Colonic mucosa (tissue), 4 donors: ENCODE results near the gene SCAF8. TPM values are rescaled to one million over a fixed set of nuclear protein-coding genes. Genes with fewer than 3 reads are reported as not detected.

ENCODE experiments used
- DNase-seq: peaks from one replicate; pipeline ENCODE4 v3.0.0-alpha.2; 2020
- H3K27ac ChIP-seq: fragments of 200-600 bp; one replicate; pipeline ENCODE4 v1.8.0; 2021
- H3K27me3 ChIP-seq: fragments of 200-600 bp; one replicate; pipeline ENCODE4 v1.8.0; 2021
- H3K36me3 ChIP-seq: fragments of 200-600 bp; one replicate; pipeline ENCODE4 v1.8.0; 2021
- H3K4me1 ChIP-seq: fragments of 200-600 bp; one replicate; pipeline ENCODE4 v1.8.0; 2021; ENCODE audit warnings: mild to moderate bottlenecking
- H3K4me3 ChIP-seq: fragments of 200-600 bp; one replicate; pipeline ENCODE4 v1.8.0; 2021
- H3K9ac ChIP-seq, 2 donors: one replicate each; pipeline ENCODE4 v1.7.0; 2013; ENCODE audit warnings: control low read depth in 2 of 2, low read depth in 2 of 2, low read length in 2 of 2
- H3K9me3 ChIP-seq: fragments of 200-600 bp; one replicate; pipeline ENCODE4 v1.8.0; 2021
- CTCF ChIP-seq: fragments of 200-600 bp; IDR thresholded peaks from one replicate; pipeline ENCODE4 v1.8.0; 2022; ENCODE audit warnings: antibody characterized with exemption, mild to moderate bottlenecking
- intact Hi-C: fragments of 100-400 bp; cut with DNase I; formaldehyde crosslinking; loops from one replicate; pipeline ENCODE4 v1.14.1; 2022
- total RNA-seq, 2 donors: library from RNA; stranded (reverse); fragmentation: NEBNext Ultra II Directional in 1 of 2; extraction: Animal tissue kit (Norgen Biotek cat#: 25700) in 1 of 2; gene quantifications; one replicate each; pipeline ENCODE4 v1.2.1, GENCODE V29; 2021
- donor health status: healthy.
- donor health status: DM: no; HTN: no; CAD: no.
- donor health status: DM: no; HTN: no; CAD: no.

SCAF8 gene
- total RNA-seq, 2 donors from 2014 or later, result 30.8 to 35.6 TPM

- TF ChIP-seq CTCF, result no peak
- no peak for DNase-seq
- H3K4me3 ChIP-seq, result no peak overlapping the region
- no peaks in the 10 kb centered on the region for H3K4me1 ChIP-seq
- H3K36me3 ChIP-seq, result no peaks in the 10 kb centered on the region
- no peak overlapping the region for H3K27ac ChIP-seq
- no peaks in the 10 kb centered on the region for H3K9me3 ChIP-seq
- intact Hi-C loops, result no loop called here
- H3K9ac ChIP-seq, result no peak overlapping the region
- H3K27me3 ChIP-seq, result no peaks in the 10 kb centered on the region
Observed at GRCh38 chr6:154745243-154745642, 12.0 kb downstream of the SCAF8 start.

GRCh38 chr6:154749341-154749740 lies 16.1 kb downstream of the SCAF8 start:
- no peaks in the 10 kb centered on the region for H3K9me3 ChIP-seq
- no peak overlapping the region for H3K4me3 ChIP-seq
- TF ChIP-seq CTCF, result no peak
- no peak overlapping the region for H3K27ac ChIP-seq
- no peaks in the 10 kb centered on the region for H3K27me3 ChIP-seq
- H3K36me3 ChIP-seq, result no peaks in the 10 kb centered on the region
- no peak overlapping the region for H3K9ac ChIP-seq
- intact Hi-C loops, result no loop called here
- no peak for DNase-seq
- no peaks in the 10 kb centered on the region for H3K4me1 ChIP-seq

DNA sequence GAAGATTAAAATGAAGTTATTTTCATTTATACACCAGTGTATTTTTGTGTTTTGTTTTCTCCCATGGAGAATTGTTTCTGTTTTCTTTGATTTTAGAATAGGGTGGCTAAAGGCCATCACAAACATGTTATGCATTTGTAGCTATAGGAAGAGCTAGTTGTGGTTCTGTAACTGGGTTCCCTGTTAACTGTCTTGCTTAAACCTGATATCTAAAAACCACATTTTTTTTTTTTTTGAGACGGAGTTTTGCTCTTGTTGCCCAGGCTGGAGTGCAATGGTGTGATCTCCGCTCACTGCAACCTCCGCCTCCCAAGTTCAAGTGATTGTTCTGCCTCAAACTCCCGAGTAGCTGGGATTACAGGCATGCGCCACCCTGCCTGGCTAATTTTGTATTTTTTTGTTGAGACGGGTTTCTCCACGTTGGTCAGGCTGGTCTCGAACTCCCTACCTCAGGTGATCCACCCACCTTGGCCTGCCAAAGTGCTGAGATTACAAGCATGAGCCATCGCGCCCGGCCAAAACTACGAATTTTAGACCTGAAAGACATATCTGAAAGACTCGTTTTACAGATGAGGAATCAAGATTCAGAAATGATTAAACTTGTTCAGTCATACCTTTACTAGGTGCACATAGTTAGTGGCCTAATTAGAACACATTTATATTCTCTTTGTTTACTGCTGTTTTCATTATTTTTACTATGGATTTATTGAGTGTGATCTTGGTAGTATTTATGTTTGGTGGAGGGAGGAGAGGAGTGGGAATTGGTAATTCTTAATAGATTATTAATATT lies 18.0 kb downstream of the SCAF8 start:
- H3K36me3 ChIP-seq, result no peaks in the 10 kb centered on the region
- no peaks in the 10 kb centered on the region for H3K9me3 ChIP-seq
- TF ChIP-seq CTCF, result no peak
- no peaks in the 10 kb centered on the region for H3K4me1 ChIP-seq
- intact Hi-C loops, result no loop called here
- no peak for DNase-seq
- no peak overlapping the region for H3K27ac ChIP-seq
- no peaks in the 10 kb centered on the region for H3K27me3 ChIP-seq
- no peak overlapping the region for H3K9ac ChIP-seq
- H3K4me3 ChIP-seq, result no peak overlapping the region

- H3K27ac ChIP-seq, result no peak overlapping the region
- H3K9ac ChIP-seq, result no peak overlapping the region
- no peaks in the 10 kb centered on the region for H3K9me3 ChIP-seq
- no peaks in the 10 kb centered on the region for H3K4me1 ChIP-seq
- intact Hi-C loops, result no loop called here
- no peaks in the 10 kb centered on the region for H3K27me3 ChIP-seq
- H3K36me3 ChIP-seq, result no peaks in the 10 kb centered on the region
- no peak for TF ChIP-seq CTCF
- no peak overlapping the region for H3K4me3 ChIP-seq
- DNase-seq, result no peak
Observed at GRCh38 chr6:154752022-154752421, 18.8 kb downstream of the SCAF8 start.

DNA sequence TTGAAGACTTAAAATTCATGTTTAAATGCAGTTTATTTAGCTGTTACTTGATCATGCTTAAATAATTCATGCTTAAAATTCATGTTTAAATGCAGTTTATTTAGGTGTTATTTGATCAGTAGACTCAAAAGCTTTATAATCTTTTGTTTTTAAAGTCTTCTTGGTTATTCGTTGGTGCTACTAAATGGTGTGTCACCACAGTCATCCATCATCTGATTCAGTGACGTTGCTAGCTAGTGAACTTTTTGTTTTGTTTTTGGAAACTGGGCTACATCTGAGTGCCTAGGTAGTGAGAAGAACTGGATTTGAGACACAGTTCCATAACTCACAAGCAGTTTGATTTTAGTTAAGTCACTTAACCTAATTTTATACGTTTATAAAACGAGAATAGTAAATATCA lies 20.9 kb downstream of the SCAF8 start:
- no peak for DNase-seq
- Histone ChIP-seq H3K27me3 (no peaks in the 10 kb centered on the region), H3K4me1 (no peaks in the 10 kb centered on the region), H3K9ac (no peak overlapping the region), H3K4me3 (no peak overlapping the region), H3K27ac (no peak overlapping the region), H3K9me3 (no peaks in the 10 kb centered on the region), H3K36me3 (no peaks in the 10 kb centered on the region)
- intact Hi-C loops, result no loop called here
- TF ChIP-seq CTCF, result no peak
